ENCODE results near the gene CASP3.
"Not testable (repeated sequence)": the region's sequence is repeated elsewhere in the genome, so short reads cannot be mapped to it uniquely, and the experiment has no call there.

CASP3 gene

DNA sequence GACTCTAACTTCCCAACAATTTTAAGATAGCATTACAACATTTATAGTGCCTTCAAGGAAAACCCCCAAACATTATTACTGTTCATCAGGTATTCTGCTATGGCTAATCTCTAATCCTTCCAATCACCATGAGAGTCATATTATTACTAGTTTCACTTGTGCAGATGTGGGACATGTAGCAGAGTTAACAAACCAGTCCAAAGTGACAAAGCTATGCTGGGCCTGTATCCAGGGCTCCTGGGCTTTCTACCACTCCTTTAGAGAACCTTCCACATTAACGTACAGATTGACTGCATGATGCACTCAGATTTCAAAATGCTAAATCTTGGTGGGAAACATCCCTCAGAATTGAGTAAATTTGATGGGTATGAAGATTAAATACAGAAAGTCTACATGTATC, 16.4 kb downstream of the CASP3 start:
- Mint-ChIP-seq H3K27ac (no peak overlapping the region), H3K9me3 (no peaks in the 10 kb centered on the region), H3K4me1 (ENCODE audit: low read depth) (peaks cover 25% of the 10 kb centered on the region), H3K36me3 (ENCODE audit: low read depth) (peaks cover 76% of the 10 kb centered on the region), H3K4me3 (no peak overlapping the region), H3K27me3 (ENCODE audit: low read depth) (no peaks in the 10 kb centered on the region)

DNA sequence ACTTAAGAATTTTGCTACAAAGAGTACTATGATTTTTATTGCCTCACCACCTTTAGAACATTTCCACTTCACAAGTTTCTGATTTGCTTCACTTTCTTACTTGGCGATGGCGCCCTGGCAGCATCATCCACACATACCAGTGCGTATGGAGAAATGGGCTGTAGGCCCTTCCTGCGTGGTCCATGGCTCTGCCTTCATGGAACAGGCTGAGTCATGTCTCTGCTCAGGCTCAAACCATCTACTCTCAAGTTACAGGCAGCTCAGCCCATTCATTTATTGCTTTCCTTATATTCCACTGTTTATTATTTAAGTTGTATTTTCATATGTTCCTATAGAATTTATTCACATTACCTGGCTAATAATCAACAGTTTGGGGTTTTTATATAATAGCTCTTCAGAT, 21.1 kb downstream of the CASP3 start:
- no peaks in the 10 kb centered on the region for H3K9me3 Mint-ChIP-seq
- no peak overlapping the region for H3K27ac Mint-ChIP-seq
- no peak overlapping the region for H3K4me3 Mint-ChIP-seq
- H3K27me3 Mint-ChIP-seq (ENCODE audit: low read depth): no peaks in the 10 kb centered on the region
- peaks cover 77% of the 10 kb centered on the region for H3K36me3 Mint-ChIP-seq (ENCODE audit: low read depth)
- peaks cover 41% of the 10 kb centered on the region for H3K4me1 Mint-ChIP-seq (ENCODE audit: low read depth)

DNA sequence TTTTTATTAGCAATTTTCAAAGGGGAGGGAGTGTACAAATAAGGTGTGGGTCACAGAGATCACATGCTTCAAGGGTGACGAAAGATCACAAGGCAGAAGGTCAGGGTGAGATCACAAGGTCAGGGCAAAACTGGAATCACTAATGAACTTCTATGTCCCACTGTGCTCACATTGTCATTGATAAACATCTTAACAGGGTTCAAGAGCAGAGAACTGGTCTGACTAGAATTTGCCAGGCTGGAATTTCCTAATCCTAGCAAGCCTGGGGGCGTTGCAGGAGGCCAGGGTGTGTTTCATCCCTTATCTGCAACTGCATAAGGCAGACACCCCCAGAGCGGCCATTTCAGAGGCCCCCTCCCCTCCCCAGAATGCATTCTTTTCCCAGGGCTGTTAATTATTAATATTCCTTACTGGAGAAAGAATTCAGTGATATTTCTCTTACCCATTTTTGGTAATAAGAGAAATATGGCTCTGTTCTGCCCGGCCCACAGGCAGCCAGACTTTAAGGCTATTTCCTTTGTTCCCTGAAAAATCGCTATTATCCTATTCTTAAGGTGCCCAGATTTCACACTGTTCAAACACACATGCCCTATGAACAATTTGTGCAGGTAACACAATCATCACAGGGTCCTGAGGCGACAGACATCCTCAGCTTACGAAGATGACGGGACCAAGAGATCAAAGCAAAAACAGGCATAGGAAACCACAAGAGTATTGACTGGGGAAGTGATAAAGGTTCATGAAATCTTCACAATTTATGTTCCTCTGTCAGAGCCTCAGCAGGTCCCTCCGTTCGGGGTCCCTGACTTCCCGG, 23.3 kb downstream of the CASP3 start:
- Mint-ChIP-seq H3K27ac (peak overlapping the region; percentile 7), H3K4me1 (ENCODE audit: low read depth) (peaks cover 35% of the 10 kb centered on the region), H3K36me3 (ENCODE audit: low read depth) (peaks cover 67% of the 10 kb centered on the region)
- not testable (repeated sequence) for H3K4me3 Mint-ChIP-seq; H3K9me3 Mint-ChIP-seq; H3K27me3 Mint-ChIP-seq (ENCODE audit: low read depth)

DNA sequence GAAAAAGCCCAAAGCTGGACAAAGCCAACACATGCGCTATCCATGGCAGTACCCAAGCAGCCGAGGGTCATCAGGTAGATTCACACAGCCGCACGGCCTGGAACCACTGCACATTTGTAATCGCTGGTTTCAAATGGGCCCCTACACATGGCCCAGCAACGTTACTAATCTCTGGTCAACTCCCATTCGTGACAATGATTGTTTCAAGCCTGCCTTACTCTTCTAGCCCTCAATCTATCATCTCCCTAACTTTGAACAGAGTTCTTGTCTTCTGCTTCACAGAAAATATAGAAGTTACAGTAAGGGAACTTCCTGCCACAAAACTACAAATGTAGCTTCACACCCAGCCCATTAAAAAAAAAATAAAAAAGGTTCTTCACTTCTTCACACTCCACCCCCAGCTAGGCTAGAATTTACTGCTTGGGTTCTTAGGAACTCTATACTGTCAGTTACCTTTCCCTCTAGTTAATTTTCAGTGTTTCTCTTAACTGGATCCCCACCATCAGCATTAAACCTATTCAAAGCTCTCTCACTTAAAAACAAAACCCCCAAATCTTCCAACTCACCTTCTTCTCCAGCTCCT, 24.2 kb downstream of the CASP3 start:
- no peak overlapping the region for H3K4me3 Mint-ChIP-seq

DNA sequence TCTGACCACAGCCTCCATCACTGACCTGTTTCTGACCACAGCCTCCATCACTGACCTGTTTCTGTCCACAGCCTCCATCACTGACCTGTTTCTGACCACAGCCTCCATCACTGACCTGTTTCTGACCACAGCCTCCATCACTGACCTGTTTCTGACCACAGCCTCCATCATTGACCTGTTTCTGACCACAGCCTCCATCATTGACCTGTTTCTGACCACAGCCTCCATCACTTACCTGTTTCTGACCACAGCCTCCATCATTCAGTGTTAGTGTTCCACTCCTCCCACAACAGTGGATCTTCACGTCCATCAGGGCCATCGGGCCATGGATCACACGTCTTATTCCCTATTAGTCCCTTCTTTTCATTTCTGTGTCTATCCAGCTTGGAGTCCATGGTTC, 24.7 kb downstream of the CASP3 start:
- not testable (repeated sequence) for H3K4me3 Mint-ChIP-seq; H3K27ac Mint-ChIP-seq; H3K27me3 Mint-ChIP-seq (ENCODE audit: low read depth); H3K9me3 Mint-ChIP-seq
- Mint-ChIP-seq H3K4me1 (ENCODE audit: low read depth) (peaks cover 32% of the 10 kb centered on the region), H3K36me3 (ENCODE audit: low read depth) (peaks cover 56% of the 10 kb centered on the region)

More for the DNA sequence above, 24.2 kb downstream of the CASP3 start:
- Mint-ChIP-seq H3K36me3 (ENCODE audit: low read depth) (peaks cover 59% of the 10 kb centered on the region), H3K9me3 (no peaks in the 10 kb centered on the region), H3K27me3 (ENCODE audit: low read depth) (no peaks in the 10 kb centered on the region), H3K4me1 (ENCODE audit: low read depth) (peaks cover 33% of the 10 kb centered on the region), H3K27ac (peak overlapping the region; percentile 11)

DNA sequence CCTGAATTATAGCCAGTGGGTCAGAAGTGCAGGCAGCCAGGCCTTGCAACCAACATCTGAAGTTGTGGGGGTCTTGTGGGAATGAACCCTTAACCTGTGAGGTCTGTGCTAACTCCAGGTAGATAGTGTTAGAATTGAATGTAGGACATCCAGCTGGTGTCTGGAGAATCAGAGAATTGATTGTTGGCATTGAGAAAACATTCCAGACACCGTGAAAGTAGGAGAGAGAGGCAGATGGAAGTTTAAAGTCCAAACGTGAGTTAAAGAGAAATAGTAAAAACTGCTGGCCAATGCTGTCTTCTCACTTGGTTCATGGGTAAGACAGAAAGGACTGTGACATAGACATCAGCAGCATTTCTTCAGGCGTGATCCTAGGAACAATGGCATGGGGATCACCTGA, 27.7 kb downstream of the CASP3 start:
- Mint-ChIP-seq H3K27ac (no peak overlapping the region), H3K27me3 (ENCODE audit: low read depth) (no peaks in the 10 kb centered on the region), H3K4me1 (ENCODE audit: low read depth) (peaks cover 17% of the 10 kb centered on the region), H3K36me3 (ENCODE audit: low read depth) (peaks cover 33% of the 10 kb centered on the region), H3K4me3 (no peak overlapping the region), H3K9me3 (no peaks in the 10 kb centered on the region)

DNA sequence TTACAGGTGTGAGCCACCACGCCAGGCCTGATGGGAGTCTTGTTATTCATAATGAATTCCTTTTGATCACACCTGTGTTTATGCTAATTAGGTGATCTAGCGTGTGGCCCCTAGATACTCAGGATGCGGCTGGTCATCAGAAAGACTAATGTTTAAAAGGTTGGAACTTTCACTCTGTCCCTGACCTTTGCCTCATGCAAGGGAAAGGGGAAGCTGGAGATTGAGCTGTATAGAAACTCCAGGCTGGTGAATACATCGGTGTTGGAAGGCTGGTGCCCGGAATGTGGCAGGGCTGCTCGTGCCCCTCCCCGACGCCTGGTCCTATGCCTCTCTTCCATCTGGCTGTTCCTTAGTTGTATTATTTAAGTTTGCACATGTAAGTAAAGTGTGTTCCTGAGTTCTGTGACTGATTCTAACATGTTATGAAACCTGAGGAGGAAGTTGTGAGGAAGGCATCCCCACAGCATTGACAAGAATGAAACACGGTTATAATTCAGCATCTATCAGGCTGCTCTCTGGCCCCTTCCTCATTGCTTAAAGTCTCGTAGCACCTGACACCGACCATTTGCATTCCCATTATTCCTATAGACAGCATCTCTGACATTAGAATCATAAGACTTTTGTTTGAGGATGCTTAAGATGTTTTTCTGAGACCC, 28.9 kb downstream of the CASP3 start:
- Mint-ChIP-seq H3K4me1 (ENCODE audit: low read depth) (peaks cover 9% of the 10 kb centered on the region), H3K4me3 (no peak overlapping the region), H3K27me3 (ENCODE audit: low read depth) (no peaks in the 10 kb centered on the region), H3K27ac (no peak overlapping the region), H3K9me3 (peaks cover 2% of the 10 kb centered on the region), H3K36me3 (ENCODE audit: low read depth) (peaks cover 28% of the 10 kb centered on the region)

DNA sequence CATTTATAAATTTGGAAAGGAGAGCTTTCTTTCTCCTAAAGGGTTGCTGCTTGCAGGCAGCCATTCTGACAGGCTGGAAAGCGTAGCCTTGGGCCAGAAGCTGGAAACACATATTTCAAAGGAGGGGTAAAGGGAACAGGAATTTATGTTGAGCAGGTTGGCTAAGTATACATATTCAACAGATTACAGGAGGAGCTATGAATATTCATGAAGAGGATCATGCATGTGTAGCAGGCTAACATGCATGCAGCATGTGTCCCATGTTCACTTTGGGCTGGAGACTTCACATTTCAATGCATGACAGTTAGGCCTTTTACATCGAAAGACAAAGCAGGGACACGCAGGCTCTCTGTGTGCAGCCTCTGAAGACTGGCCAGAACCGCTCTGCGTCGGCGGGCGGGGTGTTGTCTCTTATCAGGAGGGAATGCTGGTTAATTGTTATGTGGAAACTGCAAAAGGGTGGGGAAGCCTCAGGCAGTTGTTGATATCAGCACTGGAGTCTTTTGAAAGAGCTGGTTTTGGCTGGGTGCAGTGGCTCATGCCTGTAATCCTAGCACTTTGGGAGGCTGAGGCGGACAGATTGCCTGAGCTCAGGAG, 31.5 kb downstream of the CASP3 start:
- Mint-ChIP-seq H3K4me3 (no peak overlapping the region), H3K27me3 (ENCODE audit: low read depth) (no peaks in the 10 kb centered on the region), H3K4me1 (ENCODE audit: low read depth) (no peaks in the 10 kb centered on the region), H3K36me3 (ENCODE audit: low read depth) (peaks cover 11% of the 10 kb centered on the region), H3K27ac (peak overlapping the region; percentile 42), H3K9me3 (peaks cover 21% of the 10 kb centered on the region)

DNA sequence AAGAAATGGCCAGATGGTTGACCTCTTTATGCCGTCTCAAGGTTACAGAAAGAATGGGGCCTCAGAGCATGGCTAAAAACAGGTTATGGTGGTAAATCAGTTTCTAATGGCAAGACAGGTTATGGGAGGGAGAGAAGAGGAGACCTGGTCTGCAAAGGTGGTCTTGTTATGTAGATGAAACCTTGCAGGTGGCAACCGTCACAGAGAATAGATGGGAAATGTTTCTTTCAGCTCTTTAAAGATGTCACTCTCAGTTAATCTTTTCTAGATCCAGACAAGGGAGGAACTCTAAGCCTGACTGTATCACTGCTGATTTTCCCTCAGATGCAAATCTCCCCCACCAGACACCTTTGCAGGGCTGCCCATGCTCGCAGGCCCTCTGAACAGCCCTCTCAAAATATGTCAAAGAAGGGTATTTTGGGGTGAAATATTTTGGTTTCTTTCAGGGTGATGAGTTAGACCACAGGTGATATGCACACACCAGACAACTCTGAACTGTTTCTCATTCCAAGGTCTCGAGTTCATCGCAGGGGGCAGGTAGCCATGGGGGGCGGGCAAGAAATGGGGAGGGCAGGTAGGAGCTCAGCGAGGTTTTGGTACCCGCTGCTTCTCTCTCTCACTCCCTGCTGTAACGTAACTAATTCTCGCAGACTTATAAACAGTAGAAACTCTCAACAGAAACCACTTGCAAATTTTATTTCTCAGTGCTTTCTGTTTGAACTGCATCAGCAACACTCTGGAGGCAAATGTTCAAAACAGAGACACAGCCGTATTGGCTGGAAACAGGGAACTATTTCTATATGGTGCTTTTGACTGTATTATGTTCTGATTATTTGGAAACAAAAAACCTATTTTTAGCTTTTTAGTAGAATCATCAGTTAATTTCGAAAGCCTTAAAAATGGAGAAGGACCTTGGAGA, 32.4 kb downstream of the CASP3 start:
- Mint-ChIP-seq H3K27me3 (ENCODE audit: low read depth) (no peaks in the 10 kb centered on the region), H3K9me3 (peaks cover 22% of the 10 kb centered on the region), H3K36me3 (ENCODE audit: low read depth) (peaks cover 8% of the 10 kb centered on the region), H3K4me1 (ENCODE audit: low read depth) (no peaks in the 10 kb centered on the region), H3K4me3 (no peak overlapping the region), H3K27ac (no peak overlapping the region)

DNA sequence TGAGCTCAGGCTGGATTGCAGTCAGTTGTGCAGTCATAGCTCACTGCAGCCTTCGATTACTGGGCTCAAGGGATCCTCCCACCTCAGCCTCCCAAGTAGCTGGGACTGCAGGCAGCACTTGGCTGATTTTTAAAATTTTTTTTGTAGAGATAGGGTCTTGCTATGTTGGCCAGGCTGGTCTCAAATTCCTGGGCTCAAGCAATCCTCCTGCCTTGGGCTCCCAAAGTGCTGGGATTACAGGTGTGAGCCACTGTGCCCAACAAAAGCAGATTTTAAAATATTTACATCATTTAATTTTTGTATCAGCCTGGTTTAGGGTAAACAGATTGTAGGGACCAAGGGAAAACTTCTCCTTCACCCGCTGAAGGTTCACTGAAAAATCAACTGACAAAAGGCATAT, 33.1 kb downstream of the CASP3 start:
- H3K9me3 Mint-ChIP-seq: peaks cover 22% of the 10 kb centered on the region
- H3K27me3 Mint-ChIP-seq (ENCODE audit: low read depth); H3K36me3 Mint-ChIP-seq (ENCODE audit: low read depth); H3K4me1 Mint-ChIP-seq (ENCODE audit: low read depth); H3K27ac Mint-ChIP-seq; H3K4me3 Mint-ChIP-seq: not testable (repeated sequence)

DNA sequence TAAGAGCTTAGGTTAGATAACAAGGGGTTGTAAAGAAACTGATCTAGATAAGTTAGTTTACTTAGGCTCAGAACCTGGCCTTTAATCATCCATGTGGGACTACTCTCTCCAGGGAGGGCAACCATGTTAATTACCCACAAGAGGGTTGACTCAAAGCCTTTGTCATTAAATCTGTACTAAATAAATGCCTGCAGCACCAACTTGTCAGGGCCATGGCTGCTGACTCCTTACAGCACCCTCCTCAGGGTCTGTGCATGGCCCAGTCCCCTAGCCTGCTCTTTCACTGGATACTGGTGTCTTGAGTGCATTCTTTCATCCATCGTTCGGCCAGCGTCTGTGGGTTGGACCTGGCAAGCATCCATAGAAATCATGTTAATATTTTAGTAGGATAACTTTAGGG, 34.7 kb downstream of the CASP3 start:
- Mint-ChIP-seq H3K27ac (no peak overlapping the region), H3K27me3 (ENCODE audit: low read depth) (no peaks in the 10 kb centered on the region), H3K4me1 (ENCODE audit: low read depth) (no peaks in the 10 kb centered on the region)

DNA sequence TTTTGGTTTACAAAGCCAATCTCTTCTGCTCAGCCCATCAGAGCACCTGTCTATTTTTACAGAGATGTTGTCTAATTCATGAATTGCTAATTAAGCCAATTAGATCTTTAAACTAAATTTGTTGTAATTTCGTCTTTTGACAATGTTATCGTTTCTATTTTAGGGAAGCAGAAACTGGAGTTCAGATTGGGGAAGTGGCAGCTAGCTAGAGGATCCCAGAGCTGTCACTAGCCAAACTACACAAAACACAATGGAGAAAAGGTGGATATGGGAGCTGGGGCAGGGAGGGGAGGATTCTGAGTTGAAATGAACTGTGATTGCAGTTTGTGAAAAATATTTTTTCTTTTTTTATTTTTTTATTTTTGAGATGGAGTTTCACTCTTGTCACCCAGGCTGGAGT, 35.8 kb downstream of the CASP3 start:
- Mint-ChIP-seq H3K9me3 (peaks cover 22% of the 10 kb centered on the region), H3K4me3 (no peak overlapping the region), H3K27ac (no peak overlapping the region), H3K4me1 (ENCODE audit: low read depth) (no peaks in the 10 kb centered on the region), H3K27me3 (ENCODE audit: low read depth) (no peaks in the 10 kb centered on the region), H3K36me3 (ENCODE audit: low read depth) (peaks cover 5% of the 10 kb centered on the region)

More for the DNA sequence above, 34.7 kb downstream of the CASP3 start:
- peaks cover 22% of the 10 kb centered on the region for H3K9me3 Mint-ChIP-seq
- no peak overlapping the region for H3K4me3 Mint-ChIP-seq
- peaks cover 8% of the 10 kb centered on the region for H3K36me3 Mint-ChIP-seq (ENCODE audit: low read depth)

DNA sequence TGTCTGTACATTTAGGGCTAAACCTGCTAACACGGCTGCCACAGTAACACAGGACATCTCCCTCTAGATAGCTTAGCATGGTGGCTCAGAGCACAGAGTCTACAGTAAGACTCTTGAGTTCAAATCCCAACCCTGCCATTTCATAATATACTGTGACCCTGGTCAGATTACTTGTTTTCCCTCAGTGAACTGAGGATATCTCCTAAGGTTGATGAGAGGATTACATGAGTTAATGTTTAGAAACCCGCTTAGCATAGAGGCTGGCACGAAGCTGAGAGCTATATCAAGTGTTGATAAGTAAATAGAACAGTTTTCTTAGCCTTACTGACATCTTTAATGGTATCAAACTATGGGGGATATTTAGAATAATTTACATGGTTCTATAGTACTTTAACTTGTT, 37.2 kb downstream of the CASP3 start:
- Mint-ChIP-seq H3K36me3 (ENCODE audit: low read depth) (peaks cover 3% of the 10 kb centered on the region), H3K4me1 (ENCODE audit: low read depth) (no peaks in the 10 kb centered on the region), H3K4me3 (no peak overlapping the region), H3K27ac (no peak overlapping the region), H3K27me3 (ENCODE audit: low read depth) (no peaks in the 10 kb centered on the region), H3K9me3 (peaks cover 23% of the 10 kb centered on the region)

DNA sequence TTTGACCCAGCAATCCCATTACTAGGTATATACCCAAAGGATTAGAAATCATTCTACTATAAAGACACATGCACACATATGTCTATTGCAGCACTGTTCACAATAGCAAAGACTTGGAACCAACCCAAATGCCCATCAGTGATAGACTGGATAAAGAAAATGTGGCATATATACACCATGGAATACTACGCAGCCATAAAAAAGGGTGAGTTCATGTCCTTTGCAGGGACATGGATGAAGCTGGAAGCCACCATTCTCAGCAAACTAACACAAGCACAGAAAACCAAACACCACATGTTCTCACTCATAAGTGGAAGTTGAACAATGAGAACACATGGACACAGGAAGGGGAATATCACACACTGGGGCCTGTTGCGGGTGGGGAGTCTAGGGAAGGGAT, 41.8 kb downstream of the CASP3 start:
- H3K27ac Mint-ChIP-seq; H3K36me3 Mint-ChIP-seq (ENCODE audit: low read depth); H3K4me3 Mint-ChIP-seq; H3K4me1 Mint-ChIP-seq (ENCODE audit: low read depth): not testable (repeated sequence)
- Mint-ChIP-seq H3K9me3 (peaks cover 42% of the 10 kb centered on the region), H3K27me3 (ENCODE audit: low read depth) (peaks cover 29% of the 10 kb centered on the region)
